GM18519 (cell line): ENCODE results near the gene GPAT3.

Experiments used
- ATAC-seq: cut with Tn5 transposase; IDR thresholded peaks from one replicate; pipeline ENCODE4 v1.9.1; 2021; ENCODE audit warnings: mild to moderate bottlenecking, moderate library complexity; ENCODE audit not compliant: unreplicated experiment, low FRiP score

Gene GPAT3

GRCh38 chr4:83631066-83631465 is 95.2 kb downstream of the GPAT3 start:
- ATAC-seq = no peak

GRCh38 chr4:83636930-83637329 is 101.0 kb downstream of the GPAT3 start:
- no peak for ATAC-seq

- ATAC-seq = no peak
Measured at GRCh38 chr4:83639849-83640493, 104.1 kb downstream of the GPAT3 start.

GRCh38 chr4:83643036-83643435 is 107.1 kb downstream of the GPAT3 start:
- ATAC-seq = no peak

GRCh38 chr4:83644677-83645659 is 109.1 kb downstream of the GPAT3 start:
- ATAC-seq = peak; percentile 79

- no peak for ATAC-seq
Measured at GRCh38 chr4:83646538-83647239, 110.8 kb downstream of the GPAT3 start.

GRCh38 chr4:83651846-83652245 is 115.9 kb downstream of the GPAT3 start:
- ATAC-seq = no peak
